Measurements from ENCODE around the gene NEDD9. TPM values are rescaled to one million over a fixed set of nuclear protein-coding genes. Genes with fewer than 3 reads are reported as not detected.

The NEDD9 gene
- total RNA-seq, 1 donor from 2014 or later = 10.3 TPM

DNA sequence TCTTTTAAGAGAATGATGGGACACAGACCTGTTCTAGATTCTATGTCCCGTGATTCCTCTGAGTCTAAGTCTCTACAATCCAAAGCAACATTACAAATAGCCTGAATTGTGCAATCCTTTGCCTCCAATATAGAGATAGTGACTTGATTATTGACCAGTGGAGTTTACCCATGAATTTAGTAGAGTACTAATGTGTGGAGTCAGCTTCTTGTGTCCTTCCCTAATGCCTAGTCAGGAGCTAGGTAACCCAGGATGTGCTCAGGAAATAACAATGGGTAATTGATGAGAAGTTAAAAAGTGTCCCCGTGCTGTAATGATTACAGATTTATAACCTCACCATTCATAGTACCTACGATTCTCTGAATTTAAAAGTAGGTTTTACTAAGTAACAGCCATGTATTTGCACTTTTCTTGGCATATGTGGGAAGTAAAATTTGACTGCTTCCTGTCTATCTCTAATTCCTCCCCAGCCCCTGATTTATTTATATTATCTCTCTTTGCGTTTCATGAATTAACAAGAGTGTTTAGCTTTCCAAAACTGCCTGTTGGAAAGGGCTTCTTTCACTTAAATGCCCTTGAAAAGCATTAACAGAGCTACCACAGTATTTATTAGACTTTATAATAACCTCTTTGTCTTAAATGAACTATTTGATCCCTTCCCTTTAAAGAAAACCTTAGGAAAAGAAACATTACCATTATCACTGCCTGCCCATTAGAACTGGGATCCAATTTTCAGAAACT is 30.5 kb downstream of the NEDD9 start:
- TF ChIP-seq, protein P1, sequence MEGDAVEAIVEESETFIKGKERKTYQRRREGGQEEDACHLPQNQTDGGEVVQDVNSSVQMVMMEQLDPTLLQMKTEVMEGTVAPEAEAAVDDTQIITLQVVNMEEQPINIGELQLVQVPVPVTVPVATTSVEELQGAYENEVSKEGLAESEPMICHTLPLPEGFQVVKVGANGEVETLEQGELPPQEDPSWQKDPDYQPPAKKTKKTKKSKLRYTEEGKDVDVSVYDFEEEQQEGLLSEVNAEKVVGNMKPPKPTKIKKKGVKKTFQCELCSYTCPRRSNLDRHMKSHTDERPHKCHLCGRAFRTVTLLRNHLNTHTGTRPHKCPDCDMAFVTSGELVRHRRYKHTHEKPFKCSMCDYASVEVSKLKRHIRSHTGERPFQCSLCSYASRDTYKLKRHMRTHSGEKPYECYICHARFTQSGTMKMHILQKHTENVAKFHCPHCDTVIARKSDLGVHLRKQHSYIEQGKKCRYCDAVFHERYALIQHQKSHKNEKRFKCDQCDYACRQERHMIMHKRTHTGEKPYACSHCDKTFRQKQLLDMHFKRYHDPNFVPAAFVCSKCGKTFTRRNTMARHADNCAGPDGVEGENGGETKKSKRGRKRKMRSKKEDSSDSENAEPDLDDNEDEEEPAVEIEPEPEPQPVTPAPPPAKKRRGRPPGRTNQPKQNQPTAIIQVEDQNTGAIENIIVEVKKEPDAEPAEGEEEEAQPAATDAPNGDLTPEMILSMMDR (IDR thresholded peaks at IDR 0.05) = no peak
- no peak for DNase-seq (ENCODE audit: extremely low spot score, unreplicated experiment)
- peaks cover 4% of the 10 kb centered on the region for H3K36me3 Mint-ChIP-seq (ENCODE audit: unreplicated experiment)
- H3K9me3 Mint-ChIP-seq (ENCODE audit: unreplicated experiment) = no peaks in the 10 kb centered on the region
- H3K27ac Mint-ChIP-seq (ENCODE audit: unreplicated experiment) = peak overlapping the region; percentile 96
- H3K27me3 Mint-ChIP-seq (ENCODE audit: unreplicated experiment) = no peaks in the 10 kb centered on the region
- peaks cover 66% of the 10 kb centered on the region for H3K4me1 Mint-ChIP-seq (ENCODE audit: unreplicated experiment)
- H3K4me3 Mint-ChIP-seq (ENCODE audit: unreplicated experiment) = no peak overlapping the region

DNA sequence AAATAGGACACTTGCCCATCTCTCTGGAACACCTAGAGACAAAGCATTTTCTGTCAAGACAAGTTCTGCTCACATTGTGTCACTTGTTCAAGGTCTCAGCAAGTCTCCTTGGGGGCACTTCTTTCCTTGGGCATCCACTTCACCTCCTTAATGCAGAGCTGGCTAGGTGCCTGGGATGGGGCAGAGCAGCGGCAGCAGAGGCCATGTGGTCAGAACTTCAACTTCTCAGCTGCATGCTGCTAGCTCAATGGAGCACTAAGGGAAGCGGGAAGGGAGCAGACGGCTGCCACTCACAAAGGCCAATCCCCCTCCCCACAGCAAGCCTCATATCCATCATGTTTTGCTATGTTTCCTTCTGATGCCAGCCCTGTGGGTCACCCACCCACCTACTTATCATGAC is 31.5 kb downstream of the NEDD9 start:
- Mint-ChIP-seq H3K27ac (ENCODE audit: unreplicated experiment) (peak overlapping the region; percentile 61), H3K27me3 (ENCODE audit: unreplicated experiment) (no peaks in the 10 kb centered on the region), H3K4me1 (ENCODE audit: unreplicated experiment) (peaks cover 68% of the 10 kb centered on the region), H3K4me3 (ENCODE audit: unreplicated experiment) (no peak overlapping the region), H3K9me3 (ENCODE audit: unreplicated experiment) (no peaks in the 10 kb centered on the region), H3K36me3 (ENCODE audit: unreplicated experiment) (peaks cover 2% of the 10 kb centered on the region)
- TF ChIP-seq, protein P1 (IDR thresholded peaks at IDR 0.05) = no peak
- DNase-seq (ENCODE audit: extremely low spot score, unreplicated experiment) = no peak

DNA sequence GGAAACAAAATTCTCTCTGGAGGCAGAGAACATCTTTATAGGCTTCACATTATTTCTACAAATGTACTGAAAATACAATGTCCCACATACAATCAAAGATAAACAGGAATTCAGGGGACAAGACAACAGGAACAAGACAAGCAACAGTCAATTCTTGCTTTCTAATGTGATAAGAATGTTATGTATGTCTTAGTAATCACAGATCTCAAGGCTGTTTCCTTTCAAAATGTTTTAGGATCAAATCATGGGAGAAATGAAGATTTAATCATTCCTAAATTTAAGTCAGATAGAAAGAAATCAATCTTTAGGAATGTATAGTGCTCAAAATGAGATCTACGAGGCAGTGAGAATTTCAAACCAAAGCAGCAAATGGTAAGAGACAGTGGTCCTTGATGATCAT is 32.1 kb downstream of the NEDD9 start:
- Mint-ChIP-seq H3K9me3 (ENCODE audit: unreplicated experiment) (no peaks in the 10 kb centered on the region), H3K36me3 (ENCODE audit: unreplicated experiment) (peaks cover 2% of the 10 kb centered on the region), H3K4me3 (ENCODE audit: unreplicated experiment) (no peak overlapping the region), H3K27me3 (ENCODE audit: unreplicated experiment) (no peaks in the 10 kb centered on the region), H3K4me1 (ENCODE audit: unreplicated experiment) (peaks cover 75% of the 10 kb centered on the region), H3K27ac (ENCODE audit: unreplicated experiment) (peak overlapping the region; percentile 61)
- TF ChIP-seq, protein P1 (IDR thresholded peaks at IDR 0.05) = no peak
- no peak for DNase-seq (ENCODE audit: extremely low spot score, unreplicated experiment)

DNA sequence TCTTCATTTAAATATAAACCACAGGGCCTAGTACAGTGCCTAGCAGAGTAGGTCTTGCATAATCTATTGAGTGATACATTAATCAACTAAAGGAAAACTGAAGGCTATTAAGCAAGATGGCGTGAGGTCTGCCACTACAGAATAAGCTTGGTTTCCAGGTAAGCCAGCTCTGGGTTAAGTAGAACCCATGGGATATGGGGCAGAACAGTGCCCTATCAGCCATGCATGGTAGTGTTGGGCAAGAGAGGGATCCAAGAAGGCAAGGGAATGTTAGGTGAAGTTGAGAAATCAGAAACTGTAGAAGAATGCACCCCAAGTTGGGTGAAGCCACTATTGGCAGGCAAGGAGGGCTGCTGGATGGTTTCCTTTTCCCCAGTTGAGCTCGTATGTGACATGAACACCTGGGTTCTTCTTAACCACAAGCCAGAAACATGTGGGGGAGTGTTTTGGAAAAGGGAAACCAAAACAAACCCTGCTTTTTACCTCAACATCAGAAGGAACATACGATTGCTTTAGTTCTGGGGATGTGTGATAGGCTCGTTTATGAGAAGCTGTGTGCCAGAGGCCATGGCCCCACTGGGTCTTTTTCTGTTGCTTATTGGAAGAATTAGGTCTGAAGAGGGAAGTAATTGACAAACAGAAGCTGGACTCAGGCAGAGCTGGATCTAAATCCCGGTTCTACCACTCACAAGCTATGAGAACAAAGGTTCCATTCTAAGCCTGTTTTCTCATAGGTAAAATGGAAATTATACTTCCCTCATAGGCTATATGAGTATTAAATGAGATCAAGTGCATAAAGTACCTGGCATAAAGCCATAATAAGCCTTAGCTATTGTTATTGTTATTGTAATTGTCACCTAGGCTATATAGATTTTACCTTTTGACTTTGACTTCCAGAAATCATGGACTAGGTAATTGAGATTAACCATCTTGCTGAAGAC is 33.5 kb downstream of the NEDD9 start:
- TF ChIP-seq, protein P1 (IDR thresholded peaks at IDR 0.05) = no peak
- peak; percentile 25 for DNase-seq (ENCODE audit: extremely low spot score, unreplicated experiment)
- Mint-ChIP-seq H3K4me1 (ENCODE audit: unreplicated experiment) (peaks cover 88% of the 10 kb centered on the region), H3K9me3 (ENCODE audit: unreplicated experiment) (no peaks in the 10 kb centered on the region), H3K27ac (ENCODE audit: unreplicated experiment) (peak overlapping the region; percentile 92), H3K36me3 (ENCODE audit: unreplicated experiment) (no peaks in the 10 kb centered on the region), H3K4me3 (ENCODE audit: unreplicated experiment) (no peak overlapping the region), H3K27me3 (ENCODE audit: unreplicated experiment) (no peaks in the 10 kb centered on the region)

DNA sequence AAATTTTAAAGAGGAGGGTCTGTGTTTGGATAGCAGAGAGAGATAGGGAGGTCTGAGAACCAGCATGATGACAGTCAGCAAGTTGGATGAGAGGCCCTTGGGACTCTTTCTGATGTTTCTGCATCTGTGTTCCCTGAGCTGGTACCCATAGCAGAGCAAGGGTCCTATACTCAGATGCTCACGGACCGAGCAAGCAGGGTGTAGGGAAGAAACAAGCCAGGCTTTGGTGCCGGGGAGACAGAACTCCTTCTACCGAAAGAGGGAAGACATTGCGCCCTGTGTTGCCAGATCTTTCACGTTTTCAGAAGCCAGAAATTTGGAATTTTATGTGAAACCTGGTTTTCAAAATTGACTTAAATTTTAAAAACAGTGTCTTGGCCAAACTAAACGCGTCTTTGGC is 34.6 kb downstream of the NEDD9 start:
- peak; percentile 32 for DNase-seq (ENCODE audit: extremely low spot score, unreplicated experiment)
- Mint-ChIP-seq H3K27ac (ENCODE audit: unreplicated experiment) (peak overlapping the region; percentile 92), H3K27me3 (ENCODE audit: unreplicated experiment) (no peaks in the 10 kb centered on the region), H3K4me1 (ENCODE audit: unreplicated experiment) (peaks cover 82% of the 10 kb centered on the region), H3K36me3 (ENCODE audit: unreplicated experiment) (peaks cover 3% of the 10 kb centered on the region), H3K9me3 (ENCODE audit: unreplicated experiment) (no peaks in the 10 kb centered on the region), H3K4me3 (ENCODE audit: unreplicated experiment) (peak overlapping the region; percentile 58)
- TF ChIP-seq, protein P1 (IDR thresholded peaks at IDR 0.05) = no peak

Data from osteocyte (in vitro differentiated cells).